Body of pancreas (tissue), 4 donors: ENCODE results near the gene NDEL1.

Experiments used
- CTCF ChIP-seq, 7 experiments: fragments of 450-650 bp in 4 of 7; fragments of 200-600 bp in 3 of 7; sonication (generic) in 3 of 7; IDR thresholded peaks; one replicate each; pipeline ENCODE4 v1.5.1; 2016 to 2019; ENCODE audit warnings: antibody characterized with exemption in 7 of 7
- POLR2A ChIP-seq, 3 donors: fragments of 450-650 bp; IDR thresholded peaks; one replicate each; pipeline ENCODE4 v1.6.1; 2016; ENCODE audit warnings: antibody characterized with exemption in 3 of 3, mild to moderate bottlenecking in 2 of 3

- no peak for TF ChIP-seq CTCF (IDR thresholded peaks at IDR 0.05)
- TF ChIP-seq POLR2A (IDR thresholded peaks at IDR 0.05), result no peak
Observed at GRCh38 chr17:8420041-8420934, 15.4 kb upstream of the NDEL1 start.
